IPS-15b (cell line): ENCODE results near the gene SVIP.

Source experiments
- H3K27me3 ChIP-seq: one replicate; pipeline ENCODE4 v1.6.1; 2013; ENCODE audit warnings: low read length; ENCODE audit not compliant: control insufficient read depth, insufficient read depth
- H3K36me3 ChIP-seq: one replicate; pipeline ENCODE4 v1.6.1; 2013; ENCODE audit warnings: low read length; ENCODE audit not compliant: control insufficient read depth, insufficient read depth
- H3K4me1 ChIP-seq: one replicate; pipeline ENCODE4 v1.6.1; 2013; ENCODE audit warnings: mild to moderate bottlenecking, low read length; ENCODE audit not compliant: control insufficient read depth, insufficient read depth
- H3K4me3 ChIP-seq: one replicate; pipeline ENCODE4 v1.5.1; 2013; ENCODE audit warnings: low read depth, low read length
- H3K9ac ChIP-seq: one replicate; pipeline ENCODE4 v1.6.1; 2013; ENCODE audit warnings: low read depth, mild to moderate bottlenecking, low read length
- H3K9me3 ChIP-seq: one replicate; pipeline ENCODE4 v1.6.1; 2013; ENCODE audit warnings: mild to moderate bottlenecking, low read length; ENCODE audit not compliant: control insufficient read depth, insufficient read depth

Gene SVIP

GRCh38 chr11:22787551-22788162 is 41.9 kb downstream of the SVIP start:
- Histone ChIP-seq H3K36me3 (no peaks in the 10 kb centered on the region), H3K4me3 (no peak overlapping the region), H3K4me1 (no peaks in the 10 kb centered on the region), H3K27me3 (no peaks in the 10 kb centered on the region), H3K9me3 (no peaks in the 10 kb centered on the region), H3K9ac (no peak overlapping the region)

DNA sequence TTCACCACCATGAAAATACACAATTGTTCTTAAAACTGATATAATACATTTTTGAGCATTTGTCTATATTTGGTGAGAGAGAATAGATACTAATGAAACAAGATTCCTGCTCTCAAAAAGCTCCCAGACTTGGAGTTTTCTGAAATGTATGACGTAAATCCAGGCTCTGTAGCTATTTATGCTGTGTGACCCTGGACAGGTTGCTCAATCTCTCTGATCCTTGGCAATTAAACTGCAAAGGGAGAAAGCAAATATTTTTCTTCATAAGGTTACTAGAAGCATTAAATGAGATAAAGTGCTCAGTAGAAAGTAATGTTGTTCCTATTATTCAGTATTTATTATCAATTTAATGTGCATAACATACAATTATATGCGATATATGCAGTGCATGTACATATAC is 42.5 kb downstream of the SVIP start:
- Histone ChIP-seq H3K9ac (no peak overlapping the region), H3K4me3 (no peak overlapping the region), H3K27me3 (no peaks in the 10 kb centered on the region), H3K4me1 (no peaks in the 10 kb centered on the region), H3K36me3 (no peaks in the 10 kb centered on the region), H3K9me3 (no peaks in the 10 kb centered on the region)

DNA sequence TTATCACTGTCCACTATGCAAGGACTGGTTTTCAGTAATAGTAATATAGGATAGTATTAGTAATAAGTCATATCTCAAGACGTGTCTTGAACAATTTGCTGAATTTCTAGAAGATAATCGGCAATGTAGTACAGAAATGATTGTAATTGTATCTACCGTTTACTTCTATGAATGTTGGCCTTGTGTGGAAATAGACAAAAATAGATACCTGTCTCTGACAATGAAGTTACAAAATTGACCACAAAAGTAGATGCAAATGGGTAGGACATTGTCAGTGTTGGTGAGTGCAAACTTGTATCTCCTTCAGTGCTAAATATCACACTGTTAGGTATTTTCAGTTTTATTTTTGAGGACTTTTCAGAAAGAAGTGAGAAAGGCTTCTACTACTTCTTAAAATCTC is 43.1 kb downstream of the SVIP start:
- Histone ChIP-seq H3K27me3 (no peaks in the 10 kb centered on the region), H3K4me3 (no peak overlapping the region), H3K4me1 (no peaks in the 10 kb centered on the region), H3K36me3 (no peaks in the 10 kb centered on the region), H3K9ac (no peak overlapping the region), H3K9me3 (no peaks in the 10 kb centered on the region)

DNA sequence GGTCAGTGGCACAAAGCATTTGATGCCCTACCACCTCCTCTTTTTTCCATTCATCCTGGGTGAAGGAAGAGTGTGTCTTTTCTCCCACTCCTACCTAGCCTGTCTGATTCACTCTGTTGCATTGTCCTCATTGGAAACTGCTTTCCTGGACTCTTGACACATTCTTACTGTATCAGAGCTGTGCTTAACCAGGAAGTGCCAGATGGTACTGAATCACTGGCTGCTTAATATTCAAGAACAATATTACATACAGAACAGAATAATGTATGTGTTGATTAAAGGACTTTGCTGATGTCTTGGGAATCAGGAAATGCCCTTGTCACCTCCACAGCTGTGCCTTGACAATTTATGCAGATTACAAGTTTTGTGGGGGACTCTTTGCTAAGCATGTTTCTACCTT is 44.4 kb downstream of the SVIP start:
- Histone ChIP-seq H3K4me1 (no peaks in the 10 kb centered on the region), H3K9me3 (no peaks in the 10 kb centered on the region), H3K27me3 (no peaks in the 10 kb centered on the region), H3K4me3 (no peak overlapping the region), H3K36me3 (no peaks in the 10 kb centered on the region), H3K9ac (no peak overlapping the region)

GRCh38 chr11:22780952-22781593 is 48.5 kb downstream of the SVIP start:
- Histone ChIP-seq H3K4me1 (no peaks in the 10 kb centered on the region), H3K27me3 (no peaks in the 10 kb centered on the region), H3K9me3 (no peaks in the 10 kb centered on the region), H3K36me3 (no peaks in the 10 kb centered on the region), H3K9ac (no peak overlapping the region), H3K4me3 (no peak overlapping the region)

GRCh38 chr11:22779850-22780249 is 49.8 kb downstream of the SVIP start:
- Histone ChIP-seq H3K4me1 (no peaks in the 10 kb centered on the region), H3K27me3 (no peaks in the 10 kb centered on the region)

GRCh38 chr11:22778642-22779041 is 51.0 kb downstream of the SVIP start:
- Histone ChIP-seq H3K9ac (no peak overlapping the region), H3K4me1 (no peaks in the 10 kb centered on the region), H3K9me3 (no peaks in the 10 kb centered on the region), H3K36me3 (no peaks in the 10 kb centered on the region), H3K27me3 (no peaks in the 10 kb centered on the region), H3K4me3 (no peak overlapping the region)

More at GRCh38 chr11:22779850-22780249, 49.8 kb downstream of the SVIP start:
- no peaks in the 10 kb centered on the region for H3K36me3 ChIP-seq
- no peak overlapping the region for H3K4me3 ChIP-seq
- no peak overlapping the region for H3K9ac ChIP-seq
- no peaks in the 10 kb centered on the region for H3K9me3 ChIP-seq

GRCh38 chr11:22775248-22775647 is 54.4 kb downstream of the SVIP start:
- H3K27me3 ChIP-seq: no peaks in the 10 kb centered on the region

GRCh38 chr11:22774716-22775115 is 54.9 kb downstream of the SVIP start:
- no peaks in the 10 kb centered on the region for H3K27me3 ChIP-seq
- H3K36me3 ChIP-seq: no peaks in the 10 kb centered on the region
- H3K9me3 ChIP-seq: no peaks in the 10 kb centered on the region
- H3K4me3 ChIP-seq: no peak overlapping the region
- H3K4me1 ChIP-seq: no peaks in the 10 kb centered on the region
- H3K9ac ChIP-seq: no peak overlapping the region

More at GRCh38 chr11:22775248-22775647, 54.4 kb downstream of the SVIP start:
- Histone ChIP-seq H3K4me1 (no peaks in the 10 kb centered on the region), H3K36me3 (no peaks in the 10 kb centered on the region), H3K4me3 (no peak overlapping the region), H3K9ac (no peak overlapping the region), H3K9me3 (no peaks in the 10 kb centered on the region)

GRCh38 chr11:22769081-22769480 is 60.5 kb downstream of the SVIP start:
- H3K9me3 ChIP-seq: no peaks in the 10 kb centered on the region
- H3K27me3 ChIP-seq: no peaks in the 10 kb centered on the region
- no peaks in the 10 kb centered on the region for H3K36me3 ChIP-seq
- H3K9ac ChIP-seq: no peak overlapping the region
- H3K4me3 ChIP-seq: no peak overlapping the region
- no peaks in the 10 kb centered on the region for H3K4me1 ChIP-seq
